Cortex of kidney (tissue), 1 donor: ENCODE measurements around the gene CCDC142.

Source experiments
- DNase-seq: peaks from one replicate; lab custom pipeline; 2025; lab: John Stamatoyannopoulos, UW

CCDC142 gene

GRCh38 chr2:74513605-74514367, 31.0 kb upstream of the CCDC142 start:
- DNase-seq = no peak

GRCh38 chr2:74512744-74513604, 30.2 kb upstream of the CCDC142 start:
- no peak for DNase-seq

- DNase-seq = no peak
Measured at GRCh38 chr2:74511104-74511989, 28.5 kb upstream of the CCDC142 start.

- no peak for DNase-seq
Measured at GRCh38 chr2:74510272-74510671, 27.5 kb upstream of the CCDC142 start.

- DNase-seq = no peak
Measured at GRCh38 chr2:74507926-74508520, 25.2 kb upstream of the CCDC142 start.

- peak; percentile 44 for DNase-seq
Measured at GRCh38 chr2:74507145-74507925, 24.5 kb upstream of the CCDC142 start, which contains the start of gene PCGF1. Gene PCGF1 (minus strand): TSS chr2:74507695. CDS start chr2:74507668, 27 bp downstream.

- no peak for DNase-seq
Measured at GRCh38 chr2:74505448-74506246, 22.8 kb upstream of the CCDC142 start.

GRCh38 chr2:74504591-74504990, 21.8 kb upstream of the CCDC142 start:
- DNase-seq = no peak

- no peak for DNase-seq
Measured at GRCh38 chr2:74503506-74504475, 21.0 kb upstream of the CCDC142 start.

GRCh38 chr2:74502720-74503505, 20.1 kb upstream of the CCDC142 start:
- DNase-seq = peak; percentile 64

GRCh38 chr2:74502147-74502719, 19.4 kb upstream of the CCDC142 start:
- DNase-seq = no peak

GRCh38 chr2:74501335-74502071, 18.7 kb upstream of the CCDC142 start:
- DNase-seq = no peak

- no peak for DNase-seq
Measured at GRCh38 chr2:74500578-74500946, 17.8 kb upstream of the CCDC142 start.

- DNase-seq = no peak
Measured at GRCh38 chr2:74499940-74500577, 17.3 kb upstream of the CCDC142 start.

- no peak for DNase-seq
Measured at GRCh38 chr2:74499267-74499939, 16.6 kb upstream of the CCDC142 start, which contains the start of gene LBX2. Gene LBX2 (minus strand): TSS chr2:74499603. CDS start chr2:74499537, 66 bp downstream.
